ENCODE results near the gene MTNR1A.

Gene MTNR1A

DNA sequence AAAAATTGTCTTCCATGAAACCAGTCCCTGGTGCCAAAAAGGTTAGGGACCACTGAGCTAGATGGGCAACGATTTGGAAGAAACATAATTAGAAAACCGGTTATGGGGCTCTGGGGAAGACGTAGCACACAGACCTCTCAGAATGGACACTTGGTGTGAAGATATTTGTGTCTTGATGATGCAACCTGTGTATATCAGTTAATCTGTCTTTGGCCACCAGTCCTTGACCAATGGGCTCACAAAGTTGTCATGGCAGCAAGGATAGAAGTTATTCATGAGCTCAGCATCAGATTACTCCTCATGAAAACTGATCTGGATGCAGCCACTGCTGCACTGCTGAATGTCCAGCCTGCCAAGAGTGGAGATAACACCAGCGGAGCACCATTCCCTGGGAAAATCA lies 13.6 kb downstream of the MTNR1A start (continued):
- TF ChIP-seq, protein P1, sequence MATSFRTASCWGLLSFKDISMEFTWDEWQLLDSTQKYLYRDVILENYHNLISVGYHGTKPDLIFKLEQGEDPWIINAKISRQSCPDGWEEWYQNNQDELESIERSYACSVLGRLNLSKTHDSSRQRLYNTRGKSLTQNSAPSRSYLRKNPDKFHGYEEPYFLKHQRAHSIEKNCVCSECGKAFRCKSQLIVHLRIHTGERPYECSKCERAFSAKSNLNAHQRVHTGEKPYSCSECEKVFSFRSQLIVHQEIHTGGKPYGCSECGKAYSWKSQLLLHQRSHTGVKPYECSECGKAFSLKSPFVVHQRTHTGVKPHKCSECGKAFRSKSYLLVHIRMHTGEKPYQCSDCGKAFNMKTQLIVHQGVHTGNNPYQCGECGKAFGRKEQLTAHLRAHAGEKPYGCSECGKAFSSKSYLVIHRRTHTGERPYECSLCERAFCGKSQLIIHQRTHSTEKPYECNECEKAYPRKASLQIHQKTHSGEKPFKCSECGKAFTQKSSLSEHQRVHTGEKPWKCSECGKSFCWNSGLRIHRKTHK (tag by site-specific recombination; IDR thresholded peaks at IDR 0.05), result no peak

DNA sequence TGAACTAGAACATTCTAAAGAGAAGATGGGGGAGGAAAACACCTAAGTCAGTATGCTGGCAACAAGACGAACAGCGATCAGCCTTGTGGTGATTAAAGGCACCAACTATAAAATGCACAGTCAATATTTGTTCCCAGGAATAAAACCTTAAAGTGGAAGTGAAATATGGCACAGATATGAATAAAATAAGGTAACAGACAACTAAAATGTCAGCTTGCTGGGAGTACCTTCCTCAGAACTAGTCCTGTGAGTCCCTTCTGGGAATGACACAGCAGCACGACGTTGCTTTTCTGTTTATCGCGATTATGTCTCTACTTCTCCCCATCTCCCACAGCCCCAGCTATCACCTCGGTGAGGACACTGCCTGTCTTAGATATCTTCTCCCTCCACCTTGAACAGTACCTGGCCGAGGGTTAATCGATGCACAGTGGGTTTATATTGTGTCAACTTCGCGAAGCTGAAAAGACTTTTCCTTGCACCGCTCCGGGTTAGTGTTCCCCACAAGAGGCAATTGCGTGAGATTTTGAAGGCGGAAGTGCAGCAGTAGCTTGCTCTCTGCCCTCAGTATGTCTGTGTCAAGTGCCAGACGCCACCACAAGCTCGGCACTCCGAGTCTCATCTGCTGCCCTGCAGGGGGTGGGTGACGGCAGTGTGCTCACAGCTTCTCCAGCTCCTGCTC lies 17.4 kb downstream of the MTNR1A start:
- Histone ChIP-seq H3K9me3 (ENCODE audit: control insufficient read depth, insufficient read depth, low read depth, low read length) (no peaks in the 10 kb centered on the region), H3K4me1 (ENCODE audit: control insufficient read depth, insufficient read depth, low read length) (no peaks in the 10 kb centered on the region), H3K36me3 (ENCODE audit: control insufficient read depth in 2 of 2, insufficient read depth in 1 of 2, low read length in 2 of 2) (no peaks in the 10 kb centered on the region), H3K4me3 (ENCODE audit: low read depth, low read length) (no peak overlapping the region), H3K27ac (ENCODE audit: extremely low read depth, low read depth, low read length) (no peak overlapping the region)
- POLR2A ChIA-PET, result no interaction called here
- CTCF ChIA-PET, result interaction anchor here (0.5 kb wide), 1 partner anchor 188 kb away, joined by 3 read pairs; no protein-coding TSS in a partner anchor
- TF ChIP-seq ZNF132 (tag by site-specific recombination; IDR thresholded peaks at IDR 0.05; ENCODE audit: borderline replicate concordance) (no peak), ZFP37 (tag by site-specific recombination; IDR thresholded peaks at IDR 0.05) (no peak), ZNF202 (tag by site-specific recombination; IDR thresholded peaks at IDR 0.05; ENCODE audit: borderline replicate concordance) (no peak), ZNF843 (tag by site-specific recombination; IDR thresholded peaks at IDR 0.05) (no peak), ZNF707 (tag by site-specific recombination; IDR thresholded peaks at IDR 0.05) (no peak), HOXA7 (CRISPR knock-in tag; IDR thresholded peaks at IDR 0.05; ENCODE audit: borderline replicate concordance) (no peak)
- TF ChIP-seq, protein P2, sequence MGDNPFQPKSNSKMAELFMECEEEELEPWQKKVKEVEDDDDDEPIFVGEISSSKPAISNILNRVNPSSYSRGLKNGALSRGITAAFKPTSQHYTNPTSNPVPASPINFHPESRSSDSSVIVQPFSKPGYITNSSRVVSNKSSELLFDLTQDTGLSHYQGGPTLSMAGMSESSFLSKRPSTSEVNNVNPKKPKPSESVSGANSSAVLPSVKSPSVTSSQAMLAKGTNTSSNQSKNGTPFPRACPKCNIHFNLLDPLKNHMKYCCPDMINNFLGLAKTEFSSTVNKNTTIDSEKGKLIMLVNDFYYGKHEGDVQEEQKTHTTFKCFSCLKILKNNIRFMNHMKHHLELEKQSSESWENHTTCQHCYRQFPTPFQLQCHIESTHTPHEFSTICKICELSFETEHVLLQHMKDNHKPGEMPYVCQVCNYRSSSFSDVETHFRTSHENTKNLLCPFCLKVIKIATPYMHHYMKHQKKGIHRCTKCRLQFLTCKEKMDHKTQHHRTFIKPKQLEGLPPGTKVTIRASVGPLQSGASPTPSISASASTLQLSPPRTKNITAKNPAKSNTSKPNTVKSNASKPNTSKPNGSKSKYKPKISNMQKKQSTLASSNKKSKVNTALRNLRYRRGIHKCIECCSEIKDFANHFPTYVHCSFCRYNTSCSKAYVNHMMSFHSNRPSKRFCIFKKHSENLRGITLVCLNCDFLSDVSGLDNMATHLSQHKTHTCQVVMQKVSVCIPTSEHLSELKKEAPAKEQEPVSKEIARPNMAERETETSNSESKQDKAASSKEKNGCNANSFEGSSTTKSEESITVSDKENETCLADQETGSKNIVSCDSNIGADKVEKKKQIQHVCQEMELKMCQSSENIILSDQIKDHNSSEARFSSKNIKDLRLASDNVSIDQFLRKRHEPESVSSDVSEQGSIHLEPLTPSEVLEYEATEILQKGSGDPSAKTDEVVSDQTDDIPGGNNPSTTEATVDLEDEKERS (tag by site-specific recombination; IDR thresholded peaks at IDR 0.05), result no peak
- TF ChIP-seq, protein P3, sequence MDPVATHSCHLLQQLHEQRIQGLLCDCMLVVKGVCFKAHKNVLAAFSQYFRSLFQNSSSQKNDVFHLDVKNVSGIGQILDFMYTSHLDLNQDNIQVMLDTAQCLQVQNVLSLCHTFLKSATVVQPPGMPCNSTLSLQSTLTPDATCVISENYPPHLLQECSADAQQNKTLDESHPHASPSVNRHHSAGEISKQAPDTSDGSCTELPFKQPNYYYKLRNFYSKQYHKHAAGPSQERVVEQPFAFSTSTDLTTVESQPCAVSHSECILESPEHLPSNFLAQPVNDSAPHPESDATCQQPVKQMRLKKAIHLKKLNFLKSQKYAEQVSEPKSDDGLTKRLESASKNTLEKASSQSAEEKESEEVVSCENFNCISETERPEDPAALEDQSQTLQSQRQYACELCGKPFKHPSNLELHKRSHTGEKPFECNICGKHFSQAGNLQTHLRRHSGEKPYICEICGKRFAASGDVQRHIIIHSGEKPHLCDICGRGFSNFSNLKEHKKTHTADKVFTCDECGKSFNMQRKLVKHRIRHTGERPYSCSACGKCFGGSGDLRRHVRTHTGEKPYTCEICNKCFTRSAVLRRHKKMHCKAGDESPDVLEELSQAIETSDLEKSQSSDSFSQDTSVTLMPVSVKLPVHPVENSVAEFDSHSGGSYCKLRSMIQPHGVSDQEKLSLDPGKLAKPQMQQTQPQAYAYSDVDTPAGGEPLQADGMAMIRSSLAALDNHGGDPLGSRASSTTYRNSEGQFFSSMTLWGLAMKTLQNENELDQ (tag by site-specific recombination; IDR thresholded peaks at IDR 0.05; ENCODE audit: low read depth), result no peak
- TF ChIP-seq, protein P4, sequence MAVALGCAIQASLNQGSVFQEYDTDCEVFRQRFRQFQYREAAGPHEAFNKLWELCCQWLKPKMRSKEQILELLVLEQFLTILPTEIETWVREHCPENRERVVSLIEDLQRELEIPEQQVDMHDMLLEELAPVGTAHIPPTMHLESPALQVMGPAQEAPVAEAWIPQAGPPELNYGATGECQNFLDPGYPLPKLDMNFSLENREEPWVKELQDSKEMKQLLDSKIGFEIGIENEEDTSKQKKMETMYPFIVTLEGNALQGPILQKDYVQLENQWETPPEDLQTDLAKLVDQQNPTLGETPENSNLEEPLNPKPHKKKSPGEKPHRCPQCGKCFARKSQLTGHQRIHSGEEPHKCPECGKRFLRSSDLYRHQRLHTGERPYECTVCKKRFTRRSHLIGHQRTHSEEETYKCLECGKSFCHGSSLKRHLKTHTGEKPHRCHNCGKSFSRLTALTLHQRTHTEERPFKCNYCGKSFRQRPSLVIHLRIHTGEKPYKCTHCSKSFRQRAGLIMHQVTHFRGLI (tag by site-specific recombination; IDR thresholded peaks at IDR 0.05), result no peak
- TF ChIP-seq, protein P5, sequence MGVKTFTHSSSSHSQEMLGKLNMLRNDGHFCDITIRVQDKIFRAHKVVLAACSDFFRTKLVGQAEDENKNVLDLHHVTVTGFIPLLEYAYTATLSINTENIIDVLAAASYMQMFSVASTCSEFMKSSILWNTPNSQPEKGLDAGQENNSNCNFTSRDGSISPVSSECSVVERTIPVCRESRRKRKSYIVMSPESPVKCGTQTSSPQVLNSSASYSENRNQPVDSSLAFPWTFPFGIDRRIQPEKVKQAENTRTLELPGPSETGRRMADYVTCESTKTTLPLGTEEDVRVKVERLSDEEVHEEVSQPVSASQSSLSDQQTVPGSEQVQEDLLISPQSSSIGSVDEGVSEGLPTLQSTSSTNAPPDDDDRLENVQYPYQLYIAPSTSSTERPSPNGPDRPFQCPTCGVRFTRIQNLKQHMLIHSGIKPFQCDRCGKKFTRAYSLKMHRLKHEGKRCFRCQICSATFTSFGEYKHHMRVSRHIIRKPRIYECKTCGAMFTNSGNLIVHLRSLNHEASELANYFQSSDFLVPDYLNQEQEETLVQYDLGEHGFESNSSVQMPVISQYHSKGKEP (tag by site-specific recombination; IDR thresholded peaks at IDR 0.05), result no peak
- TF ChIP-seq, protein P6, sequence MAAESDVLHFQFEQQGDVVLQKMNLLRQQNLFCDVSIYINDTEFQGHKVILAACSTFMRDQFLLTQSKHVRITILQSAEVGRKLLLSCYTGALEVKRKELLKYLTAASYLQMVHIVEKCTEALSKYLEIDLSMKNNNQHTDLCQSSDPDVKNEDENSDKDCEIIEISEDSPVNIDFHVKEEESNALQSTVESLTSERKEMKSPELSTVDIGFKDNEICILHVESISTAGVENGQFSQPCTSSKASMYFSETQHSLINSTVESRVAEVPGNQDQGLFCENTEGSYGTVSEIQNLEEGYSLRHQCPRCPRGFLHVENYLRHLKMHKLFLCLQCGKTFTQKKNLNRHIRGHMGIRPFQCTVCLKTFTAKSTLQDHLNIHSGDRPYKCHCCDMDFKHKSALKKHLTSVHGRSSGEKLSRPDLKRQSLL (tag by site-specific recombination; IDR thresholded peaks at IDR 0.05), result no peak
- TF ChIP-seq, protein P7, sequence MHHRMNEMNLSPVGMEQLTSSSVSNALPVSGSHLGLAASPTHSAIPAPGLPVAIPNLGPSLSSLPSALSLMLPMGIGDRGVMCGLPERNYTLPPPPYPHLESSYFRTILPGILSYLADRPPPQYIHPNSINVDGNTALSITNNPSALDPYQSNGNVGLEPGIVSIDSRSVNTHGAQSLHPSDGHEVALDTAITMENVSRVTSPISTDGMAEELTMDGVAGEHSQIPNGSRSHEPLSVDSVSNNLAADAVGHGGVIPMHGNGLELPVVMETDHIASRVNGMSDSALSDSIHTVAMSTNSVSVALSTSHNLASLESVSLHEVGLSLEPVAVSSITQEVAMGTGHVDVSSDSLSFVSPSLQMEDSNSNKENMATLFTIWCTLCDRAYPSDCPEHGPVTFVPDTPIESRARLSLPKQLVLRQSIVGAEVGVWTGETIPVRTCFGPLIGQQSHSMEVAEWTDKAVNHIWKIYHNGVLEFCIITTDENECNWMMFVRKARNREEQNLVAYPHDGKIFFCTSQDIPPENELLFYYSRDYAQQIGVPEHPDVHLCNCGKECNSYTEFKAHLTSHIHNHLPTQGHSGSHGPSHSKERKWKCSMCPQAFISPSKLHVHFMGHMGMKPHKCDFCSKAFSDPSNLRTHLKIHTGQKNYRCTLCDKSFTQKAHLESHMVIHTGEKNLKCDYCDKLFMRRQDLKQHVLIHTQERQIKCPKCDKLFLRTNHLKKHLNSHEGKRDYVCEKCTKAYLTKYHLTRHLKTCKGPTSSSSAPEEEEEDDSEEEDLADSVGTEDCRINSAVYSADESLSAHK (tag by site-specific recombination; IDR thresholded peaks at IDR 0.05), result no peak
- TF ChIP-seq, protein P8, sequence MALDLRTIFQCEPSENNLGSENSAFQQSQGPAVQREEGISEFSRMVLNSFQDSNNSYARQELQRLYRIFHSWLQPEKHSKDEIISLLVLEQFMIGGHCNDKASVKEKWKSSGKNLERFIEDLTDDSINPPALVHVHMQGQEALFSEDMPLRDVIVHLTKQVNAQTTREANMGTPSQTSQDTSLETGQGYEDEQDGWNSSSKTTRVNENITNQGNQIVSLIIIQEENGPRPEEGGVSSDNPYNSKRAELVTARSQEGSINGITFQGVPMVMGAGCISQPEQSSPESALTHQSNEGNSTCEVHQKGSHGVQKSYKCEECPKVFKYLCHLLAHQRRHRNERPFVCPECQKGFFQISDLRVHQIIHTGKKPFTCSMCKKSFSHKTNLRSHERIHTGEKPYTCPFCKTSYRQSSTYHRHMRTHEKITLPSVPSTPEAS (tag by site-specific recombination; IDR thresholded peaks at IDR 0.05), result no peak
- TF ChIP-seq, protein P9, sequence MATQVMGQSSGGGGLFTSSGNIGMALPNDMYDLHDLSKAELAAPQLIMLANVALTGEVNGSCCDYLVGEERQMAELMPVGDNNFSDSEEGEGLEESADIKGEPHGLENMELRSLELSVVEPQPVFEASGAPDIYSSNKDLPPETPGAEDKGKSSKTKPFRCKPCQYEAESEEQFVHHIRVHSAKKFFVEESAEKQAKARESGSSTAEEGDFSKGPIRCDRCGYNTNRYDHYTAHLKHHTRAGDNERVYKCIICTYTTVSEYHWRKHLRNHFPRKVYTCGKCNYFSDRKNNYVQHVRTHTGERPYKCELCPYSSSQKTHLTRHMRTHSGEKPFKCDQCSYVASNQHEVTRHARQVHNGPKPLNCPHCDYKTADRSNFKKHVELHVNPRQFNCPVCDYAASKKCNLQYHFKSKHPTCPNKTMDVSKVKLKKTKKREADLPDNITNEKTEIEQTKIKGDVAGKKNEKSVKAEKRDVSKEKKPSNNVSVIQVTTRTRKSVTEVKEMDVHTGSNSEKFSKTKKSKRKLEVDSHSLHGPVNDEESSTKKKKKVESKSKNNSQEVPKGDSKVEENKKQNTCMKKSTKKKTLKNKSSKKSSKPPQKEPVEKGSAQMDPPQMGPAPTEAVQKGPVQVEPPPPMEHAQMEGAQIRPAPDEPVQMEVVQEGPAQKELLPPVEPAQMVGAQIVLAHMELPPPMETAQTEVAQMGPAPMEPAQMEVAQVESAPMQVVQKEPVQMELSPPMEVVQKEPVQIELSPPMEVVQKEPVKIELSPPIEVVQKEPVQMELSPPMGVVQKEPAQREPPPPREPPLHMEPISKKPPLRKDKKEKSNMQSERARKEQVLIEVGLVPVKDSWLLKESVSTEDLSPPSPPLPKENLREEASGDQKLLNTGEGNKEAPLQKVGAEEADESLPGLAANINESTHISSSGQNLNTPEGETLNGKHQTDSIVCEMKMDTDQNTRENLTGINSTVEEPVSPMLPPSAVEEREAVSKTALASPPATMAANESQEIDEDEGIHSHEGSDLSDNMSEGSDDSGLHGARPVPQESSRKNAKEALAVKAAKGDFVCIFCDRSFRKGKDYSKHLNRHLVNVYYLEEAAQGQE (tag by site-specific recombination; IDR thresholded peaks at IDR 0.05), result no peak
